ENCODE measurements around the gene WDR1. TPM values are rescaled to one million over a fixed set of nuclear protein-coding genes. Genes with fewer than 3 reads are reported as not detected.
A peak's percentile ranks its signal among the peaks of the same experiment; 100 is the strongest.

Gene WDR1
- total RNA-seq, 1 donor from 2014 or later: 157 TPM

DNA sequence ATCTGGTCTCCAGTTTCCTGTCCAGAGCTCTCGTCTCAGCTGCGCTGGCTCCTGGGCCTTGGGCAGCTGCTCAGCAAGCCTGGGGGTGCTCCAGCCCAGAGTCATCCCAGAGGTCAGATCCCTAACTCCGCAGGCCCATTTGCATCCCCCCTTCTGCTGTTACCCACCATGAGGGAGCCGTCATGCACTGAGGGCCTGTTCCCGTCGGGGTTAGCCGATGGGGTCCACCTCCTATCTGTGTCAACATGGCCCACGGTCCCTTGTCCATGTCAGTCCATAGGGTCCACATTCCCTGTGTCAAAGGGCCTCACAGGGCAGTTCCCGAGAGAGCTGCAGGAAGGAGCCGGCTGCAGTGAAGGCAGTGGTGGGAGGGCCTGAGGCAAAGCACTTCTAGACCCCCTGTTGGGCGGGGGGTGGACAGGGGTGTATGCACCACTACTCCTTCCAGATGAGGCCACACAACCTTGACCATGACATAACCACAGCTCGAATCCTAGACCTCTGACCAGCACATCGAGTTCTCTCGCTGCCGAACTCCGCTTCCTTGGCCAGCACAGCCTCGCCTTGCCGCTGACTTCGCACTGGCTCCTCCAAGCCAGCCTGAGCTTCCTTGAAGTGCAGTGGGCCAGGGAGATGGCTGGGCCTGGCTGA lies 24.9 kb downstream of the WDR1 start:
- no peak overlapping the region for H3K4me3 ChIP-seq
- TF ChIP-seq, protein P1, sequence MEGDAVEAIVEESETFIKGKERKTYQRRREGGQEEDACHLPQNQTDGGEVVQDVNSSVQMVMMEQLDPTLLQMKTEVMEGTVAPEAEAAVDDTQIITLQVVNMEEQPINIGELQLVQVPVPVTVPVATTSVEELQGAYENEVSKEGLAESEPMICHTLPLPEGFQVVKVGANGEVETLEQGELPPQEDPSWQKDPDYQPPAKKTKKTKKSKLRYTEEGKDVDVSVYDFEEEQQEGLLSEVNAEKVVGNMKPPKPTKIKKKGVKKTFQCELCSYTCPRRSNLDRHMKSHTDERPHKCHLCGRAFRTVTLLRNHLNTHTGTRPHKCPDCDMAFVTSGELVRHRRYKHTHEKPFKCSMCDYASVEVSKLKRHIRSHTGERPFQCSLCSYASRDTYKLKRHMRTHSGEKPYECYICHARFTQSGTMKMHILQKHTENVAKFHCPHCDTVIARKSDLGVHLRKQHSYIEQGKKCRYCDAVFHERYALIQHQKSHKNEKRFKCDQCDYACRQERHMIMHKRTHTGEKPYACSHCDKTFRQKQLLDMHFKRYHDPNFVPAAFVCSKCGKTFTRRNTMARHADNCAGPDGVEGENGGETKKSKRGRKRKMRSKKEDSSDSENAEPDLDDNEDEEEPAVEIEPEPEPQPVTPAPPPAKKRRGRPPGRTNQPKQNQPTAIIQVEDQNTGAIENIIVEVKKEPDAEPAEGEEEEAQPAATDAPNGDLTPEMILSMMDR (IDR thresholded peaks at IDR 0.05; ENCODE audit: borderline replicate concordance): no peak
- H3K27me3 ChIP-seq (ENCODE audit: low read depth): no peaks in the 10 kb centered on the region
- intact Hi-C loops (cut with micrococcal nuclease): no loop called here
- peak overlapping the region; percentile 83 for H3K27ac ChIP-seq (replicated peaks)
- no peaks in the 10 kb centered on the region for H3K9me3 ChIP-seq (replicated peaks)
- H3K36me3 ChIP-seq: peaks cover 65% of the 10 kb centered on the region
- DNase-seq: peak; percentile 16
- H3K4me1 ChIP-seq: peaks cover 95% of the 10 kb centered on the region

DNA sequence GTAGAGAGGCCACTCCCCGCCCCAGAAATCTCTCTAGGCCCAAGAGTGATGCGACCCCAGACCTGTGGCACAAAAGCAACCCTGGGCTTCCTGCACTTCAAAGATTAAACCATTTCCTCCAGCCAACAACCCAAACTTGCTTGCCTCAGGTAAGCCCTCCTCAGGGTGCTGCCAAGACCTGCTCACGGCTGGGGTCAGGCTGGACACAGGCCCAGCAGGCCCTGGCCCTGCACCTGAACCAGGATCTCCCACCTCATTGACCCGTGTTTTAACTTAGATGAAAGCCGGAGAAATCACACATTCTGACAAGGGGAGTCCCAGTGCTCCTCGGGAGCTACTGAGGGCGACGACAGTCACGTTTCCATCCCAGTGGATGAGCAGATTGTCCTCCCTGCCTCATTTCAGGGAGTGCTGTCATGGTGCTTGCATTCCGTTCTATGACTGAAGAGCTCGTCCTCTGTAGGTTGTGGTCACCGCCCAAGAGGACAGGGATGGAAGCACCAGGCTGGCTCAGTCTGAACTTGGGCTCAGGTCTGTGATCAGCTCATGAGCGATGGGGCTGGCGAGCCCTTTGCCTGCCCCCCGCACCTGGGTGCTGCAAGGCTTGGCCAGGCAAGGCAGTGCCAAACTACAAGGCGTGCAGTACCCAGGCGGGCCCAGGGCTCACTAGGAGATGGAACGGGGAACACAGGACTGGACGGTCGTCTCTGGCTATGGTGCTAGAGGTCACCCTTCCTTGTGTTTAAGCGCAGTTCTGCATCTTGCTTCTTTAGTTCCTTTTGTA lies 25.9 kb downstream of the WDR1 start:
- H3K4me3 ChIP-seq: no peak overlapping the region
- no peak overlapping the region for H3K27ac ChIP-seq (replicated peaks)
- DNase-seq: peak; percentile 11
- intact Hi-C loops (cut with micrococcal nuclease): no loop called here
- H3K4me1 ChIP-seq: peaks cover 95% of the 10 kb centered on the region
- H3K9me3 ChIP-seq (replicated peaks): no peaks in the 10 kb centered on the region
- TF ChIP-seq, protein P1 (IDR thresholded peaks at IDR 0.05; ENCODE audit: borderline replicate concordance): no peak
- H3K27me3 ChIP-seq (ENCODE audit: low read depth): no peaks in the 10 kb centered on the region
- H3K36me3 ChIP-seq: peaks cover 72% of the 10 kb centered on the region

DNA sequence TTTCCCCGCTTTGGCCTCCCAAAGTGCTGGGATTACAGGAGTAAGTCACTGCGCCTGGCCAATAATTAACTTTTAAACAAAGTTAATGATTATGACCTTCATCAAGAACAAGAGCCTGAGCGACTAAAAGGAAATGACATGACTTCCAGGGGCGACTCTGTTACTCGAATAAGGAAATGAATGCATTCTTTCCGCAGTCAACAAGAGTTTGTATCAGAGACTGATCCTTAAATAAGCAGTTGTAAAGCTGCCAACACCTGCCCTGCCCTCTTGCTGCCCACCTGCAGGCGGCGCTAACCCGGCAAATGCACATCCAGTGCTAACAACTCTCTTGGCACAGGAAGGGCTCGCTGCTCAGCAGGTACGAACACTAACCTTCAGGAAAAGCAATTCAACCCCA lies 27.3 kb downstream of the WDR1 start:
- no peak overlapping the region for H3K27ac ChIP-seq (replicated peaks)
- H3K4me1 ChIP-seq: peaks cover 95% of the 10 kb centered on the region
- peaks cover 77% of the 10 kb centered on the region for H3K36me3 ChIP-seq
- H3K27me3 ChIP-seq (ENCODE audit: low read depth): no peaks in the 10 kb centered on the region
- H3K9me3 ChIP-seq (replicated peaks): no peaks in the 10 kb centered on the region
- H3K4me3 ChIP-seq: no peak overlapping the region
- intact Hi-C loops (cut with micrococcal nuclease): no loop called here
- DNase-seq: peak; percentile 19
- TF ChIP-seq, protein P1 (IDR thresholded peaks at IDR 0.05; ENCODE audit: borderline replicate concordance): peak; percentile 55

DNA sequence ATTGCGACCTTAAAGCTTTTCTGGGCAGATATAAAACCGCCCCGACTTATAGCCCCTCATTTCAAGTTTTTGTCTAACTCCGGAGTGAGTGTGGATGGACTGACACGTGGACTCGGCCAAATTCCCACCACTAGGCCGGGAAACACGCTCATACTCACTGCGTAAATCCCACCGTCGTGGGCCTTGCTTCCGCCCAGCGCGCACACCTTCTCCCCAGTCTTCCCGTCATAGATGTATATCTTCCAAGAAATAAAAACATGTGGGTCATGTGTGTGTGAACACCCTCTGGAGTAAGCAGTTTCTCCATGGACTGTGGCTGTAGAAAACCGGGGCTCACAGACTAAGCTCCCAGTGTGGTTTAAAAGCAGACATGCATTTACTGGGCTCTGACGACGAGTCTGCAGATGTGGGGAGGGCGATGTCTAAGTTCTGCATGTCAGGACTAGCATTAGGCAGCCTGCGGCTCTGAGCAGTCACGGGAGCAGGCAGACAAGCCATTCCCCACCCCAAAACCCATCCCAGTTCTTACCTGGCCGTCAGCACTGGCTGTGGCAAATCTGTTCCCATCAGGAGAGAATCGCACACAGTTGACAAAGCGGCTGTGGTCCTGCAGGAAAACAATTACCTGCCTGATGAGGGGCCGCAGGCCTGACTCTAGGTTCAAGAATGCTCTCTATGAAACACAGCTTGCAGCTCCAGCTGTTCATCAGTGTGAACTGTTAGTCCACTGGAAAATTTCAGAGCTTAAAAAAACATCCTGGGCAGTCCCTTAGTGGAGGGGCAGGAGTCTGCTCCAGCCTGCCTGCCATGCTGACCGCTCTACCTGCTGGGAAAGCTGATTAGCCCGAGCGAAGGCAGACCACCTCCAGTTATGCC lies 28.2 kb downstream of the WDR1 start:
- peaks cover 86% of the 10 kb centered on the region for H3K36me3 ChIP-seq
- H3K4me1 ChIP-seq: peaks cover 94% of the 10 kb centered on the region
- H3K27ac ChIP-seq (replicated peaks): no peak overlapping the region
- TF ChIP-seq, protein P1 (IDR thresholded peaks at IDR 0.05; ENCODE audit: borderline replicate concordance): no peak
- H3K27me3 ChIP-seq (ENCODE audit: low read depth): no peaks in the 10 kb centered on the region
- no peak for DNase-seq
- H3K4me3 ChIP-seq: no peak overlapping the region
- intact Hi-C loops (cut with micrococcal nuclease): no loop called here
- no peaks in the 10 kb centered on the region for H3K9me3 ChIP-seq (replicated peaks)

DNA sequence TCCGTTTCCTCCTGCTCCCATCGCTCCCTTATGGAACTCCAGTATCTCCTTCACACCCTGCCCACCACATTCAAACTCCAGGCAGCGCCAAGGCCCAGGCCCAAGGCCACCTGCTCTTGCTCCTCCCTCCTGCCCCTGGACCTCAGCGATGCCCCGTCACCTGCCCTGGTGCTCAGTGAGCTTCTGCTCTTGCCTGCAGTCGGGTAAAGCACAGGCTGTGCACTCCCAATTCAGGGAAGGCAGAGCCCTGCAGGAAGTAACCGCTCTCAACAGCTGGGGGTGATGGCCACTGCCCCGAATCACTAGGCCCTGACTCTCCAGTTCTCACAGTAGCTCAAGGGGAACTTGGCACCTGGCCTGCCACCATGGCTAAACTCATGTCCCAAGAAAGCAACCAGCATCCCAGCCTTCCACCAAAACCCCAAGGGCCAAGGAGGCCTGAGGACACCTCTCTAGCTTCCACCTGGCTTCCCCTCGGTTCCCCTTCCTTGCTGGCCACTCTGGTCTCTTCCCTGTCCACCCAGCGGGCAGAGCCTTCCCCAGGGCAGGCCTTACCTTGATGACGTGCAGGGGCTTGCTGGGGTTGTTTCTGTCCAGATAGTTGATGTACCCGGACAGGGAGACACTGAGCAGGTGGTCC lies 29.3 kb downstream of the WDR1 start:
- intact Hi-C loops (cut with micrococcal nuclease): no loop called here
- no peak overlapping the region for H3K4me3 ChIP-seq
- TF ChIP-seq, protein P1 (IDR thresholded peaks at IDR 0.05; ENCODE audit: borderline replicate concordance): no peak
- no peaks in the 10 kb centered on the region for H3K27me3 ChIP-seq (ENCODE audit: low read depth)
- peaks cover 83% of the 10 kb centered on the region for H3K4me1 ChIP-seq
- peak; percentile 12 for DNase-seq
- H3K27ac ChIP-seq (replicated peaks): no peak overlapping the region
- no peaks in the 10 kb centered on the region for H3K9me3 ChIP-seq (replicated peaks)
- H3K36me3 ChIP-seq: peaks cover 97% of the 10 kb centered on the region
